ENCODE measurements around the gene TMBIM1. TPM values are rescaled to one million over a fixed set of nuclear protein-coding genes. Genes with fewer than 3 reads are reported as not detected.

TMBIM1 gene, protein sequence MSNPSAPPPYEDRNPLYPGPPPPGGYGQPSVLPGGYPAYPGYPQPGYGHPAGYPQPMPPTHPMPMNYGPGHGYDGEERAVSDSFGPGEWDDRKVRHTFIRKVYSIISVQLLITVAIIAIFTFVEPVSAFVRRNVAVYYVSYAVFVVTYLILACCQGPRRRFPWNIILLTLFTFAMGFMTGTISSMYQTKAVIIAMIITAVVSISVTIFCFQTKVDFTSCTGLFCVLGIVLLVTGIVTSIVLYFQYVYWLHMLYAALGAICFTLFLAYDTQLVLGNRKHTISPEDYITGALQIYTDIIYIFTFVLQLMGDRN
- 90.2 TPM for total RNA-seq

DNA sequence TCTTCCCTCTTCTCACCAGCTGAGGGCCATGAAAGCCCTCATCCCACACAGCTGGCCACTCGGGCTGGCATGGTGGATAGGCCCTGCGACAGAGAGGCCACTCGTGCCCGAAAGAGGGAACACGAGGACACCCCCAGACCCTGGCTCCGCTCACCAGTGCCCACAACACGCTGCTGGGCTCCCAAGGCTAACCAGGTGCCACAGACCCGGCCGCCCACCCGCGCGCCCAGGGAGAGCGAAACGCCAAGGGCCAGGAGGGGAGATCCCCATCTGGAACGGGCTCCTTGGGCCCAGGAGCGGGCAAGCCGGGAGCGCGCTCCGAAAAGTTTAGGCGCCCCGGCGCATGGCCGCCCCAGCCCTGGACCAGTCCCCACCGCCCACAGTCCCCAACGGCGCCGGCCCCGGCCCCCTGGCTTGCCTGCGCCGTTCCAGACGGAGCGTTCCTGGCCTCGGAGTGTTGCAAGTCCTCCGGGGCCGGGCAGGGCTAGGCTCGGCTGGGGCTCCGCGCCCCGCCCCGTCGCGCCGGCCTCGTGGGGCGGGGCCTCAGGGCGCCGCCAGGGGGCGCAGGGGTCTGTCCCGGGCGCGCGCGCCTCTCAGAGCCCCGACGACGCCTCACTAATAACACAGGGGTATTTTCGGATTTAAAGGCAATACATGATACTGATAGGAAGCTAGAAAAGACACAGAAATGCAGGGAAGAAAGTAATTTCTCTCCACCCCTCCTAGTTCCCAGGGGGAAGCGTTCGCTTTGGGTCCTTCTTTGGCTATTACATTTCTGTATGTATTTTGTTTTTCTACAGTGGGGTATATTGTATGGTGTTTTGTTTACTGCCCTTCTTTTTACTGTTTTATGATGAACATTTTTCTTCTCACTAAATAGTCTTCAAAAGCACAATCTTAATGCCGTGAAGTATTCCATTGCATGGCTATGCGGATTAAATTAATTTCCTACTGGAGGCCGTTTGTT lies at the start of gene TMBIM1:
Gene TMBIM1 (minus strand): TSS at position 456 of the 967 bp plus-strand sequence. CDS start 10,362 bp downstream, outside the sequence.
- peak; percentile 60 for DNase-seq

DNA sequence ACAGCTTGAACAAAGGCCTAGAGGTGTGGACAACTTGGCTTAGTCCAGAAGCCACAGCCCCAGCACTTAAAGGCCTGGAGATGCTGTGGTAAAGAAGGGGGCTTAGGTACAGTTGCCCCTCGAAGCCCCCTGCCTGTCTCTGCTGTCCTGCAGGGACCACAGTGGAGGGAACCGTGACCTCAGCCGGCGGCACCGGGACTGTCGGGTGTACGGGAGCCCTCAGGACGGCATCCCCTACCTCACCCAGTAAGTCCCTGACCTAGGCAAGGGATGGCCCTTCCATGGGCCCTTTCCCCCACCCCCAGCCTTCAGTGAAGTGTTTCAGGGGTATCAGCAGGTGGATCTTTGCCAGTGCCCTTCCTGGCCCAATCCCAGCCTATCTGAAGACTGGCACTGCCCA lies 49.1 kb upstream of the TMBIM1 start:
- DNase-seq, result no peak

DNA sequence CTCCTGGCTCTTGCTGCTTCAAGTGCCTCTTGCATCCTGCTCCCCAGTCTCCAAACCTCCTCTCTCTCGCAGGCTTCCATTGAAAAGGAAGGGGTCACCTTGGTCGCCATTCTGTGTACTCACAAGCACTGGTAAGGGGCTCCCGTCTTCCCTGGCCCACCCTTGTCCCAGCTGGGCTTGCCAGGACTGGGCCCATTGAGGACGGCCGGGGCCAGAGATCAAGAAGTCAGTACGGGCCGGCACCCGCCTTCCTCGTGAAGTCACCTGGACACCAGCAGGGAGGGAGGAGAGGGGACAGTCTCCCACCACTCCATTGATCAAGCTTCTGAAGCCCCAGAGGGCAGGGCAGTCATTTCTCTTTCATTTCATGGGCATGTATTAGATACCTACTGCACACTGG lies 48.4 kb upstream of the TMBIM1 start:
- no peak for DNase-seq

DNA sequence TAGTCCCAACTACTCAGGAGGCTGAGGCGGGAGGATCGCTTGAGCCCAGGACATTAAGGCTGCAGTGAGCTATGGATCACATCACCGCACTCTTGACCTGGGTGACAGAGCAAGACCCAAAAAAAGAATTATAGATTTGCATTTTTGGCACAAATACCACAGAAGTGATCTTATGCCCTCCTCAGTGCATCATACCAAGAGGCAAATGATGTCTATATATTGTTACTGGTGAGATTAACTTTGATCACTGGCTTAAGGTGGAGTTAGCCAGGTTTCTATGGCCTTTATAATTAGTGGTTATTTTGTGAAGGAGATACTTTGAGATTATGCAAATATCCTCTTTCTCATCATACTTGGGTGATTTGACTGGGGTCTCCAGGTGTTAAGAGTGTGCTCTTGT lies 42.2 kb upstream of the TMBIM1 start:
- no peak for DNase-seq

DNA sequence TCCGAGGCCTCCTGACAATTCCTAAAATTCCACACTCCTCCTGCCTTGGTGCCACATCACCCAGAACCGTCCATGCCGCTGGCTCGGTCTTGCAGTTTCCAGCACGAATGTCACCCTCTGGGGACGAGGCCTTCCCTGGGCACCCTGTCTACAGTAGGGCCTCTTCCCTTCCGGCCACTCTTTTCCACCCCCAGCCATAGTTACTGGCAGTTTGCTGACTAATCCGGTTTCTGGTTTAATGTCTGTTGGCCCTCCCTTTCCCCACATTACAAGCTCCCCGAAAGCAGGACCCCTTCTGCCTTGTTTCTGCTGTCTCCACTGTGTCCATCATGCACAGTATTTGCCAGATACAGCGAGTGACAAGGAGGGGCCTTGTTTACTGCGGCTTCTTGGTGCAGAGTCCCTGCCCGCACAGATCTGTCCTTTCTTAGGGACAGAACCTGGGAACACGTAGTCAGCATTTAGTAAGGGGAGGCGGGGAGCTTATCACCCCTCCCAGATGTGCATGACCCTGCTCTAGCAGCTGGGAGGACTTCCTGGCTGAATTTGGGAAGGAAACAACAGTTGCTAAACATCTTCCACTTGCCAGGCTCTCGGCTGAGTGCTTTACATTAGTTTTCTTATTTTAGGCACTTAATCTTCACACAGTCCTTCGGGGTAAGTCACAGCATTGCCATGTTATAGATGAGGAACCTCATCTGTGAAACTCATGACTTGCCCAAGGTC lies 40.8 kb upstream of the TMBIM1 start:
- no peak for DNase-seq

DNA sequence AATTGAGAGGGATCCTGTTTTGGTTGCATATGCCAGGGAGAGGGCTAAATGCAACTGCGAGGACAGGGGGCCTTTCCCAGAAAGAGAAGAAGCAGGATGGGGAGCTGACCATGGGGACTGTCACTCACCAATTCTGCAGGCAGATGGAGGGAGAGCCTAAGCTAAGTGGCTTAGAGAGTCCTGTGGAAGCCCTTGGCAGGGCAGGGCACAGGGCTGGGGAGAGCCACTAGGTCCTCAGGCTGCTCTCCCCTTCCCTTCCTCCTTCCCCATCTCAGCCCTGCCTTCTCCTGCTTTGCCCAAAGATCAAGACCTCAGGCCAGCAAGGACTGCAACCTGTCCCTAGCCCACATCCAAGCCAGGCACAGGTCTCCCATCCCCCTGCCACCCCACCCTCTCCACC lies 40.0 kb upstream of the TMBIM1 start:
- no peak for DNase-seq

DNA sequence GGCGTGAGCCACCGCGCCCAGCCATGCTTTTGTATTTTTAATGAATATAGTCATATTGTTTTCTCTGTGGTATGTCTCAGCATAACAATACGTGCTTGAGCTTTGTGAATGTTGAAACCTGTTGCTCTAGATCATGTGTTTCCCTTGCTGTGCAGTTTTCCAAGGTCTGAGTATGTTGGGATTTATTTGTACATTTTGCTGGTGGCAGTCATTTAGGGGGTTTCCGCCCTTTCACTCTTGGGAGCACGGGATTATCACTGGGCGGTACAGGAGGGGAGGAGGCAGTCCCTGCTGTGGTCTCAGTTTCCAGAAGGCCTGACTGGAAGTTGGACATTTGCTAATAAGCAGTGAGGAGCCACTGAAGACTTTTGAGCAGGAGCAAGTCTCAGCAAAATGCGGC lies 39.4 kb upstream of the TMBIM1 start:
- no peak for DNase-seq

DNA sequence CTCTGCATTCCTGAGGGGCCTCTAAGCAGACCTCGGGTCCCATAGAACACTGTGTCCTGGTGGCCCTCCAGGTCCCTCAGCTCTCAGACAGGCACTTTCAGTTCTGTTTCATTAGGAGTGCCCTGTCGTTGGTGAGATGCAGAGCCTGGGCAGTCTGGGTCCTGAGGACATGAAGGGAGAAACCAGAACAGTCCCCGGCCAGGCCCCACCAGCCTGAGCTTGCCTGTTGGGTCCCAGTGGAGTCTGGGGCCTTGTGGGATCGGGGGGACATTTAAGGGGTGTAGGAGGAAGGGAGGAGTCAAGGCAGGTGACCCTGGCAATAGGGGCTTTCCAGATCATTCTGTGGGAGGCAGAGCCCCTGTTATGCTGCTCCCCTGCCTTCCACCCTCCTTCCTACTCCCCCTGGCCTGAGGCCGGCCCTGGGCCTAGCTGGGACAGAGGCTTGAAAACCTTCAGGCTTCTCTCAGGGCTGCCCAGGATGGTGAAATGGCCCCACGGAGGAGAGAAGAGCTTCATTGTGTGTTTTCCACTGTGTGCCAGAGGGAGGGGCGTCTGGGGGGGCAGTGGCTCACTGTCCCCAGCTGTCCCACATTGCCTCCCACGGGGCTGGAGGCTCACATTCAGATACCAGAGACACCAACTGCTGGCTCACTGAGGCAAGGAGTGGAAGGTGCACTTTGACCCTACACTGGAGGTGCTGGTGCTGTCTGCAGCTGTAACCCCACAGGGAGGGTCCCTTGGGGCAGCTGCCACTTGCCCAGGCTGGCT lies 37.7 kb upstream of the TMBIM1 start:
- DNase-seq, result no peak

DNA sequence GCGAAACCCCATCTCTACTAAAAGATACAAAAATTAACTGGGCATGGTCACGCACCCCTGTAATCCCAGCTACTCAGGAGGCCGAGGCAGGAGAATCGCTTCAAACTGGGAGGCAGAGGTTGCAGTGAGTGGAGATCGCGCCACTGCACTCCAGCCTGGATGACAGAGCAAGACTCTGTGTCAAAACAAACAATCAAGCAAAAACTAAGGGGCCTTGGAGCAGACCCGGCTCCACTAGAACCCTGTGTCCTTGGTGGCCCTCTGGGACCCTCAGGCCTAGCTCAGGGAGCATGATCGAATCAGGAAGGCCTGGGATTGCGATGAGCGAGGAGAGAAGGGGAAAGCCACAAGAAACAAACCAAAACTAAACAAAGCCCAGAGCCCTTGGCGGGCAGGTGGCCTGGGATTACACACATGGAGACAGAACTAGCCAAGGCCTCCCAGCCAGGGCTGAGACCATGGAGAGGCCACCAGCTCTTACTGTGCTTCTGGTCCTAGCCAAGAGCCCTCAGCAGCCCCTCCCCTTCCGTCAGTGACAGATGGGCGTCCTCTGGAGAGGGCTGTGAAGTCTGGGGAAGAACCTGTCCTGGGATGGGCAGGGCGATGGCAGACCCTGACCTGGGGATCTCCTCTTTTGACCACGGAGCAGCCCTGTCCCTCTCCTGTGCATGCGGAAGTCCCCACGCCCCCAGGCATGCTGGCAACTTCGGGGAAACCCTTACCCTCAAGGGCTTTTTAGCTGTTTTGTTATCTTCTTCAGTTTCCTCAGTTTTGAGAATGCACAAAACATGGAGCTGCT lies 36.9 kb upstream of the TMBIM1 start:
- DNase-seq, result no peak

DNA sequence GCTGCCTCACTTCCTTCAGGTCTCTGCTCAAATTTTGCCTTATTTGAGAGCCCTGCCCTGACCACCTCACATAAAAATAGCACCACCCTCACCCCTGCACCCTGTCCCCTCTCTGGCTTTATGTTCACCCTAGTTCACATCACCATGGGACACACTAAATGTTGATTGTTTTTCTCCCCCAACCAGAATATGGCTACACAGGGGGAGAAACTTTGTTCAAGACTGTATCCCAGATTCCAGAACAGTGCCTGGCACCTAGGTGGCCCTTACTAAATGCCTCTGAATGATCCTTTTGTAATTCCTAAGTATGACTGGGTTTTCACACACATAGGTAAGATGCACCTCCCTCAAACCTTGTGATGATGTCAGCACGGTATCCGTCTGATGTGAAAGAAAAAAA lies 36.0 kb upstream of the TMBIM1 start:
- no peak for DNase-seq

DNA sequence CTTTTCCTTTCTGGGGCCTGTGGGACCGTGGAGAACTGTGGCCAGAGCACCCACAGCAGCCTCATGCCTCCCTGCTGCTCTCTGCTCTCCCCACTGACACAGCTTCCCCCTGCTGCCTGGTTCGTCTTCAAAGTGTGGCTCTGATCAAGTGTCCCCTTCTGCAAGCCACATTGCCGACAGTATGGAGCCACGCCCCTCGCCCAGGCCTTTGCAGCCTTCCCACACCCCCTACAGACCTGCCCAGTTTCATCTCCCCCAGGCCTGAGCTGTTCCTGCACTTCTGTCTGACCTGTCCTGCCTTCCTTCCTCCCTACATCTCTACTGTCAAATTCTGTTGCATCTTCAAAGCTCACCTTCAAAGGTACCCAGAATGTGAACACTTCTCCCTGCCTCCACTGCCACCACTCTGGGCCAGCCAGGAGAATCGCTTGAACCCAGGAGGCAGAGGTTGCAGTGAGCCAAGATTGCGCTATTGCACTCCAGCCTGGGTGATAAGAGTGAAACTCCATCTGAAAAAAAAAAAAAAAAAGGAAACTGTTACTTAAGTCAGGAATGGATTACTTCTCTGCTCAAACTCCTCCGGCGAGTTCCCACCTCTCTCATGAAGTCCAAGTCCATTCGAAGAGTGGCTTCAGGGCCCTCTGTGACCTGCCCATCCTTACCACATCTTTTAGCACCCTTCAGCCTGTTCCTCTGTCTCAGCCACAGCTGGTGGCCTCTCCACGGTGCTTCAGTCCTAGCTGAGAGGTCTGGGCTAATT lies 35.3 kb upstream of the TMBIM1 start:
- DNase-seq, result no peak

DNA sequence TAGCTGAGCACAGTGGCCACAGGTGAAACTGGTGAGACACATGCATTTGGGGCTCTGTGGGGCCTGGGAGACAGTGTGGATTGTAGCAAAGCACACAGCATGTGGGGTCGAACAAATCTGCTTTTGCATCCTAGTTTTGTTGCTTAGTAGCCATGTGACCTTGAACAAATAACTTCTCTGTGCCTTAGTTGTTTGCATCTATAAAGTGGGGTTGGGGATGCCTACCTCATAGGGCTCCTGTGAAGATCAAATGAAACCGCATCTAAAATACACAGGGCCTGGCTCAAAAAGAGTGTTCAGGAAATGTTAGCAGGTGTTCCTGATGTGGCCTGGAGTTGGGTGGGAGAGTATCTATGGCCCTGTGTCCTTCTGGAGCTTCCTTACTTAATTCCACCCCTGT lies 34.0 kb upstream of the TMBIM1 start:
- no peak for DNase-seq

DNA sequence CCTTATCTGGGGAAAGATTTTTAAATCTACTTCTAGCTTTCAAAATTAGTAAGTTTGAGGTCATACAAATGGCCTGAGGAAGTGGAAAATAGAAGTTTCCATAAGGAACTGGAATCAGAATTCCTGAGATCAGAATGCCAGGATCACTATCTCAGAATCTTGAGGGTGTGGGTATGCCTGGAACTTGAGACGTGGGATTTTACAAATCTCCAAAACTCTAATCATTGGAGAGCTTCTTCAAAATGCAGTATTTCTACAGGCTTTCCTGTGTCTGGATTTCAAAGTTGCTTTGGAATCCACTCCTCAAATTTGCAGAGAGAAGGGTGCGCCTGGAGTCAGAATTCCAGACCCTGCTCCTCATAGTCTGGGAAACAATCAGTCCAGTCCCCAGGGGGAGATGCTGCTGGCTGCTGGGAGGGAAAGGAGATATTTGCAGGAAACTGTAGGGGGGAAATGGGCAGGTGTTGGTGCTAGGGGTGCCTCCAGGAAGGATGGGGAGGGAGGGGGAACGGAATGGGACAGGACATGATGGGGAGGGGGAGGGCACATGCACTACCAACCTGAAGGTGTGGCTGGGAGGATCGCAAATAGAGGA lies 33.4 kb upstream of the TMBIM1 start:
- no peak for DNase-seq

DNA sequence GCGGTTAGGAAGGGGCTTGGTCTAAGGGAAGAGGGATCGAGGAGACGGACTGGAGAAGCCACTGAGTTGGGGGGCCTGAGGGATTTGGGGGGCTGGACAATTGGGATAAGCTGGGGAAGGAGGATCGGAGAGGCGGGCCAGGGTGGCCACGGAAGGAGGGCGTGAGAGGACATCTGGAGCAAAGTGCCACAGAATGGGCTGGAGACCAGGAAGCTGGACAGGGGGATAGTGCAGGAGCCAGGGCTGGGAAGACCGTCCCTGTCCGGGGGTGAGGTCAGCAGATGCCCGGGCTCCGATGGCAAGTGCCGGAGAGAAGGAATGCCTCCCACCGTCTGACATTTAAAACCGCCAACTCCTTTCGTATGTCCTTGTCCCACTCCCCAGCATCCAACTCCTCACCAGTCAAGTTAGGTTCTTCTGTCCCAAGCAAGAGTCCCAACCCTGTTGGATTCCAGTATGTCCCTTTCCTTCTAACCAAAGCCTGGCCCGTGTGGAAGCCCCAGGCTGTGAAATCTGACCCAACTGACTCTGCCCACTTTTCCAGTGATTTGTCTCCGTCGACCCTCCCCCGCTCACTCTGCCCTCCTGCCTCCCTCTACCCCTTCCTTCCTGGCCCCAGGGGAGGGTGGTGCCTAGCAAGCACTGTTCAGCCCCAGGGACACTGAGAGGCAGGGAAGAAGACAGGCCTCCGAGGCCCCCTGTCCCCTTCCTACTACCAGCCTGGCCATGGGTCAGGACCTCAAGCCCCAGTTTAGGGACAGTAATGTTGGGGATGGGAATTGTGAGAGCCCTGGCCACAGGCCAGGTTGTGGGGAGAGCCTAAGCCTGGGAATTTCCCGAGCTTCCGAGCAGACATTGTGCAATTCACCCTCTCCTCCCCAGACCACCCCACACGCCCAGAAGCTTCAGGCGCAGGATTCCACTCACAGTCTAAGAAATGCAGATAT lies 31.5 kb upstream of the TMBIM1 start:
- peak; percentile 47 for DNase-seq

DNA sequence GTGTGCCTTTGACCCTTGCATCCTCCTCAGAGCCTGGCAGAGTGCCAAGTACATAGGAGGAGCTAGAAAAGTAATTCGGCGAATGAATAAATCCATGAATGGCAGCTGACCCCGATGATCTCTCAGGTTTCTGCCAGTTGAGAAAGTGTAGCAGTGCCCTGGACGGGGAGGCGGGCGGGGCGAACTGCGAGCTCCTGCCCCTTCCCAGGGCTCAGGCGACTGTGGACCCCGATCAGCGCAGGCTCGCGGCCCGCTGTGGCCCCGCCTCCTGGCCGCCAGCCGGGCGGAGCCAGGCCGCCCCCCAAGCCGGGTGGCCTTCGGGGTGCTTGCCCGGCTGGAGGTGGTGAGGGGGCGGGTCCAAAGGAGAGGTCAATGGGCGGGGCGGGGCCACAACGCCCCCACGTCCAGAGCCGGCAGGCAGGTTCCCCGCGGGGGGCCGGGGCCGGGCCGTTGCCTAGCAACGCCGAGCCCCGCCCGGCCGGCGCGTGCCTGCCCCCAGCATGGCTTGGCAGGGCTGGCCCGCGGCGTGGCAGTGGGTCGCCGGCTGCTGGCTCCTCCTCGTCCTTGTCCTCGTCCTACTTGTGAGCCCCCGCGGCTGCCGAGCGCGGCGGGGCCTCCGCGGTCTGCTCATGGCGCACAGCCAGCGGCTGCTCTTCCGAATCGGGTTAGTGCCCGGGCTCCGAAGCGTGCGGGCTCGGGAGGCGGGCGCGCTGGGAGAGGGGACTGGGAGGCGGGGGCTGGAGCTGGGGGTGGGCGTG lies 30.6 kb upstream of the TMBIM1 start:
- DNase-seq, result peak; percentile 56

DNA sequence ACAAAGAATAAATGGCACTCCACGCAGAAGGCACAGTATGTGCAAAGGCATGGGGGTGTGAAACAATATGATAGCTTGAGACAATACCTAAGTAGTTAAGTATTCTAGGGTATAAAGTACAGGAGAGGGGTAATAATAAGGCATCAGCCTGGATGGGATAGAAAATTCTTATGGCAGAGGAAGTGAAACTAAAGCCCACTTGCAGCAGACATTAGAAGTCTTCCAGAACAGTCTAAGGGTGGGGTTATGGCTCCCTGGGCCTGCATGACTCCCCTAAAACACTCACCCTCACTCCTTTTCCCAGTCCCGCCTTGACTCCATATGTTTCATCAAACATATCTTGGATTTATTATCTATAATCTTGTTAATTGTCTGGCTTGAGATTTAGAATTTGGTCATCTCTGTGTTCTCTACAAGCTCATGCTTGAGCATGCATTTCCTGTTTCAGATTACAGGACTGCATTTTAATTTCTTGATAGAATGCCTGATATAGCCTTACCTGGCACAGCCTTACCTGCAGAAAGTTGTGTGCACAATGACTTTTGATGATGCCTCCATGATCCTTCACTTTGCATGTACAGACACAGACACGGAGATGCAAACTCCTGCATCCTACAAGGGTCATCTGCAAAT lies 28.5 kb upstream of the TMBIM1 start:
- no peak for DNase-seq

DNA sequence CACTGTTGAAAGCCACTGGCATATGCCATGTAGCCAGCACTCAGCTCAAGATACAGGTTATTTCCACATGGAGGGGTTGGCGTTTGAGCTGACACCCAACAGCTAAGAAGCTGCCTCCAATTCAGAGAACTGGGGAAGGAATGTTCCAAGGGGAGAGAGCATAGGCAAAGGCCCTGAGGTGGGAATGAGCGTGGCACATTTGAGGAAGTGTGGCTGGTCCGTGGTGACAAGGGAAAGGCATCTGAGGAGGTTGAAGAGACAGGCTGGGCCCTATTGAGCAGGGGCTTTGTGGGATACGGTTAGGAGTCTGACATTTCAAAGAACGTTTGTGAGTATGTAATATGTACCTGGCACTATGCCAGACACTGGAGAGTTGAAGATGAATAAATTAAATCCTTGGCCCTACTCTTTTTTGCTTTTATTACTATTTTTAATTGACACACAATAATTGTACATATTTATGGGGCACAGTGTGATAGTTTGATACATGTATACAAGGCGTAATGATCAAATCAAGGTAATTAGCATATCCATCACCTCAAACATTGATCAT lies 27.6 kb upstream of the TMBIM1 start:
- DNase-seq, result no peak
